PC-9 (cell line): ENCODE measurements around the gene PLAC1. TPM values are rescaled to one million over a fixed set of nuclear protein-coding genes. Genes with fewer than 3 reads are reported as not detected.

Source experiments
- BruUV-seq: library from RNA; stranded (reverse); fragments of 400-500 nt; replicated peaks from 2 replicates; lab custom pipeline; 2021; lab: Mats Ljungman, UMichigan
- CTCF ChIA-PET: fragments of 300-600 bp; sonication (Branson Sonifier 250); formaldehyde crosslinking; loops from one replicate; lab custom pipeline; 2022; ENCODE audit warnings: antibody characterized with exemption; lab: Charles Lee
- POLR2A ChIA-PET: fragments of 300-600 bp; sonication (Branson Sonifier 250); formaldehyde crosslinking; loops from one replicate; lab custom pipeline; 2022; ENCODE audit warnings: antibody characterized with exemption; ENCODE audit not compliant: unreplicated experiment; lab: Charles Lee
- DNase-seq, 2 experiments: peaks; one replicate each; pipeline versions ENCODE4 v3.0.0 to v3.0.0-alpha.2; 2015 to 2022; ENCODE audit warnings: mixed read lengths in 1 of 2
- H2AFZ ChIP-seq: fragments of 200-600 bp; sonication (generic); 2 replicates; pipeline ENCODE4 v1.8.1; 2017; ENCODE audit warnings: antibody characterized with exemption
- H3F3A ChIP-seq: fragments of 200-600 bp; sonication (generic); 2 replicates; pipeline ENCODE4 v1.8.1; 2017; ENCODE audit warnings: antibody characterized with exemption, mild to moderate bottlenecking, low read depth; ENCODE audit not compliant: insufficient read depth
- H3K27ac ChIP-seq: fragments of 200-600 bp; sonication (generic); 2 replicates; pipeline ENCODE4 v1.6.1; 2016; ENCODE audit warnings: mixed run types
- H3K27me3 ChIP-seq: fragments of 200-600 bp; sonication (generic); 2 replicates; pipeline ENCODE4 v1.6.1; 2016; ENCODE audit warnings: low read depth, mixed run types; ENCODE audit not compliant: insufficient read depth
- H3K36me3 ChIP-seq: fragments of 200-600 bp; sonication (generic); 2 replicates; pipeline ENCODE4 v1.6.1; 2016; ENCODE audit warnings: low read depth, mixed run types
- H3K4me1 ChIP-seq: fragments of 200-600 bp; sonication (generic); replicated peaks from 2 replicates; pipeline ENCODE4 v1.6.1; 2016; ENCODE audit warnings: mixed run types; ENCODE audit not compliant: insufficient read depth
- H3K4me2 ChIP-seq: fragments of 200-600 bp; sonication (generic); 2 replicates; pipeline ENCODE4 v1.6.1; 2017; ENCODE audit warnings: mixed run types
- H3K4me3 ChIP-seq: fragments of 200-600 bp; sonication (generic); 2 replicates; pipeline ENCODE4 v1.6.1; 2016; ENCODE audit warnings: mixed run types
- H3K79me2 ChIP-seq: fragments of 200-600 bp; sonication (generic); 2 replicates; pipeline ENCODE4 v1.6.1; 2017; ENCODE audit warnings: low read depth, mixed run types
- H3K9me2 ChIP-seq: fragments of 200-600 bp; sonication (generic); 2 replicates; pipeline ENCODE4 v1.8.1; 2017; ENCODE audit warnings: mild to moderate bottlenecking; ENCODE audit not compliant: insufficient read depth
- H3K9me3 ChIP-seq: fragments of 200-600 bp; sonication (generic); 2 replicates; pipeline ENCODE4 v1.8.1; 2016; ENCODE audit warnings: low read depth; ENCODE audit not compliant: insufficient read depth
- H4K20me1 ChIP-seq: fragments of 200-600 bp; sonication (generic); 2 replicates; pipeline ENCODE4 v1.8.1; 2017; ENCODE audit not compliant: insufficient read depth
- EZH2 ChIP-seq: fragments of 200-600 bp; sonication (generic); IDR thresholded peaks from 2 replicates; pipeline ENCODE4 v1.8.0; 2017; ENCODE audit warnings: antibody characterized with exemption, low read depth
- intact Hi-C: fragments of 100-400 bp; cut with micrococcal nuclease; formaldehyde crosslinking; loops from one replicate; pipeline ENCODE4 v1.10.0; 2022; ENCODE audit not compliant: unreplicated experiment
- total RNA-seq: library from RNA; stranded (reverse); gene quantifications from 2 replicates; pipeline ENCODE4 v1.2.3, GENCODE V29; 2021
- TF ChIP-seq, protein P1 (sequence below): fragments of 200-600 bp; sonication (generic); conservative IDR thresholded peaks from 2 replicates; pipeline ENCODE4 v1.6.1; 2017; ENCODE audit warnings: mixed run types, antibody characterized with exemption, mild to moderate bottlenecking, moderate library complexity

PLAC1 gene
- total RNA-seq, 1 experiment from 2014 or later, result 2.1 TPM

DNA sequence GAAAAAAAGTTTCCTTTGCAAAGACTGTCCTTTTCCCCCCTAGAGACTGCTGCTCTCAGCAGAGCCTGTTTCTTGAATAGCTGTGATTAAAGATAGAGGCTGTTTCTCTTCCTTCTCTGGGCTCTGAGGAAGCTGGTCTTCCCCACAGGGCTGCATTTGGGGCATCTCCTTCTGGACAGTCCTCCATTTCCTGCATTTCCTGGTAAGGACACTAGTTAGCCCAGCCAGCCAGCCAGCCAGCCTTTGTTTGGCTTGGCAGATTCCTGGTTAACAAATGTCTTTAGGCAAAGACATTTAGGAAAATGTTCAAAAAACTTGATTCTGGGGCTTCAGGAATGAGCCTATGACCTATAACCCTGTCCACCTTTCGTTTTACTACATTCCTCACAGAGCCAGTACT lies 34.0 kb upstream of the PLAC1 start:
- POLR2A ChIA-PET, result no interaction called here
- CTCF ChIA-PET, result no interaction called here
- Histone ChIP-seq H3K27me3 (no peaks in the 10 kb centered on the region), H3K79me2 (no peaks in the 10 kb centered on the region), H3K27ac (no peak overlapping the region), H3K36me3 (no peaks in the 10 kb centered on the region), H3K9me3 (no peaks in the 10 kb centered on the region), H4K20me1 (no peaks in the 10 kb centered on the region), H3K4me1 (peaks cover 8% of the 10 kb centered on the region; the same call in 1 of the 2 replicates), H3K4me2 (no peak overlapping the region), H3F3A (no peaks in the 10 kb centered on the region), H3K9me2 (no peaks in the 10 kb centered on the region), H3K4me3 (no peak overlapping the region), H2AFZ (no peak overlapping the region)
- no TSS peak for BruUV-seq
- DNase-seq, result no peak
- intact Hi-C loops, result no loop called here
- no peak for TF ChIP-seq EZH2
- TF ChIP-seq, protein P1, sequence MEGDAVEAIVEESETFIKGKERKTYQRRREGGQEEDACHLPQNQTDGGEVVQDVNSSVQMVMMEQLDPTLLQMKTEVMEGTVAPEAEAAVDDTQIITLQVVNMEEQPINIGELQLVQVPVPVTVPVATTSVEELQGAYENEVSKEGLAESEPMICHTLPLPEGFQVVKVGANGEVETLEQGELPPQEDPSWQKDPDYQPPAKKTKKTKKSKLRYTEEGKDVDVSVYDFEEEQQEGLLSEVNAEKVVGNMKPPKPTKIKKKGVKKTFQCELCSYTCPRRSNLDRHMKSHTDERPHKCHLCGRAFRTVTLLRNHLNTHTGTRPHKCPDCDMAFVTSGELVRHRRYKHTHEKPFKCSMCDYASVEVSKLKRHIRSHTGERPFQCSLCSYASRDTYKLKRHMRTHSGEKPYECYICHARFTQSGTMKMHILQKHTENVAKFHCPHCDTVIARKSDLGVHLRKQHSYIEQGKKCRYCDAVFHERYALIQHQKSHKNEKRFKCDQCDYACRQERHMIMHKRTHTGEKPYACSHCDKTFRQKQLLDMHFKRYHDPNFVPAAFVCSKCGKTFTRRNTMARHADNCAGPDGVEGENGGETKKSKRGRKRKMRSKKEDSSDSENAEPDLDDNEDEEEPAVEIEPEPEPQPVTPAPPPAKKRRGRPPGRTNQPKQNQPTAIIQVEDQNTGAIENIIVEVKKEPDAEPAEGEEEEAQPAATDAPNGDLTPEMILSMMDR, result no peak

DNA sequence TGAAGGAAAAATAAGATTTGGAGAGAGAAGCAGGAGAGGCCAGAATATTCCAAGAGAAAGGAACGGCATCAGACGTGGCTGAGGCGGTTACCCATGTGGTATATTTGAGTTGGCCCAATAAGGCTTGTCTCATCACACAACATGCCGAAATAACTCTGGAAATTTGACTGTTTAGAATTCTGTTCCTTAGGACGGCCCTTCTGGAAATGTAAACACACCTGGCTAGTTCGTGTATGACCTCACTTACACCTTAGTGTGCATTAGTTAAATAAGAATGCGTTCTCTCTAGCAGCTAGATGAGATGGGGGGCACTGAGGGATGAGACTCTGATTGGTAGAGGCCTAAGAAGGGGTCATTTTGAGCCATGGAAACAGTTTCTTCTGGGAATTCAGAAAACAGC lies 33.2 kb upstream of the PLAC1 start:
- no peaks in the 10 kb centered on the region for H3K9me3 ChIP-seq
- H3K9me2 ChIP-seq, result no peaks in the 10 kb centered on the region
- H3K27ac ChIP-seq, result no peak overlapping the region
- H4K20me1 ChIP-seq, result no peaks in the 10 kb centered on the region
- no peak overlapping the region for H3K4me3 ChIP-seq
- H3K79me2 ChIP-seq, result no peaks in the 10 kb centered on the region
- H3F3A ChIP-seq, result no peaks in the 10 kb centered on the region
- H3K4me2 ChIP-seq, result no peak overlapping the region
- BruUV-seq, result no TSS peak
- no peaks in the 10 kb centered on the region for H3K36me3 ChIP-seq
- no peak overlapping the region for H2AFZ ChIP-seq
- POLR2A ChIA-PET, result no interaction called here
- H3K27me3 ChIP-seq, result no peaks in the 10 kb centered on the region
- intact Hi-C loops, result no loop called here
- DNase-seq, result no peak
- H3K4me1 ChIP-seq, result peaks cover 8% of the 10 kb centered on the region; the same call in 1 of the 2 replicates
- no peak for TF ChIP-seq EZH2
- TF ChIP-seq, protein P1, result no peak
- CTCF ChIA-PET, result no interaction called here

DNA sequence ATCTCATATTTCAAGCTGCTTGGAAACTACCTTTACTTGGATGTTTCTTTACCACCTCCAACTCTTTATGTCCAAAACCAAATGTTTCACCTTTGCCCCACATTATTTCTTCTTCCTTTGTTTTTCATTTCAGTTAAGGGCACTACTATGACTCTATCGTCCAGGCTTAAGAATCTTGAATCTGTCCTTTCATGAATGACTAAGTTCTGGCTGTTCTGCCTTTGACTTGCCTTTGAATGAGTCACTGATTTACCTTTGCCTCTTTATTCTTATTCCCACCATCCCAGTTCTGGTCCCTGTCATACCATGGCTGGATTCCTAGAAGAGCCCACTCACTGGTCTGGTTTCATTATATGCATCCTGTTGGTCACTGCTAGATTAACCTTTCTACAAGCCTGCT lies 30.6 kb upstream of the PLAC1 start:
- 0 out of 2 replicates have a peak overlapping the region, but pooled peaks have one; percentile 3 for H3K27ac ChIP-seq
- H3K4me3 ChIP-seq, result no peak overlapping the region
- no peaks in the 10 kb centered on the region for H3K79me2 ChIP-seq
- TF ChIP-seq EZH2, result no peak
- TF ChIP-seq, protein P1, result no peak
- ChIA-PET CTCF (no interaction called here), POLR2A (no interaction called here)
- no peaks in the 10 kb centered on the region for H3K36me3 ChIP-seq
- H2AFZ ChIP-seq, result no peak overlapping the region
- H4K20me1 ChIP-seq, result no peaks in the 10 kb centered on the region
- BruUV-seq, result no TSS peak
- no peaks in the 10 kb centered on the region for H3F3A ChIP-seq
- no peaks in the 10 kb centered on the region for H3K9me2 ChIP-seq
- H3K4me1 ChIP-seq, result peaks cover 8% of the 10 kb centered on the region; the same call in 1 of the 2 replicates
- no peaks in the 10 kb centered on the region for H3K27me3 ChIP-seq
- intact Hi-C loops, result loop anchor here (2.0 kb wide), 1 partner anchor 18 kb away; no protein-coding TSS in a partner anchor
- DNase-seq, result peak in 1 of 2 experiments; percentile 63
- no peaks in the 10 kb centered on the region for H3K9me3 ChIP-seq
- H3K4me2 ChIP-seq, result no peak overlapping the region
